Left lung (tissue), 10 donors: Measurements from ENCODE around the gene PER1. TPM values are rescaled to one million over a fixed set of nuclear protein-coding genes. Genes with fewer than 3 reads are reported as not detected.

Experiments used
- ATAC-seq: fragments of 200-7000 bp; cut with Tn5 transposase; one replicate; pipeline ENCODE4 v1.9.1; 2020; ENCODE audit warnings: moderate library complexity
- DNase-seq, 4 donors: peaks; one replicate each; pipeline ENCODE4 v3.0.0-alpha.2; 2013 to 2020
- H3K27ac ChIP-seq, 2 donors: fragments of 200-600 bp; sonication (generic) in 1 of 2; one replicate each; pipeline versions ENCODE4 v1.5.0 to v1.8.0; 2020 to 2021
- H3K27me3 ChIP-seq, 2 donors: fragments of 200-600 bp; sonication (generic) in 1 of 2; one replicate each; pipeline versions ENCODE4 v1.5.0 to v1.8.0; 2020 to 2021
- H3K36me3 ChIP-seq, 2 donors: fragments of 200-600 bp; sonication (generic) in 1 of 2; one replicate each; pipeline versions ENCODE4 v1.5.0 to v1.8.0; 2020 to 2021
- H3K4me1 ChIP-seq, 2 donors: fragments of 200-600 bp; one replicate each; pipeline ENCODE4 v1.8.0; 2021
- H3K4me3 ChIP-seq, 2 donors: fragments of 200-600 bp; sonication (generic) in 1 of 2; one replicate each; pipeline versions ENCODE4 v1.5.0 to v1.8.0; 2020 to 2021; ENCODE audit warnings: mild to moderate bottlenecking in 1 of 2
- H3K9me3 ChIP-seq, 2 donors: fragments of 200-600 bp; sonication (generic) in 1 of 2; one replicate each; pipeline versions ENCODE4 v1.5.0 to v1.8.0; 2020 to 2021
- intact Hi-C, 2 donors: fragments of 100-400 bp; cut with DNase I; formaldehyde crosslinking; loops; one replicate each; pipeline versions ENCODE4 v1.11.2 to v1.14.2; 2022
- polyA plus RNA-seq, 6 donors: library from polyadenylated mRNA; unstranded; fragments of 120-200 nt; gene quantifications; one replicate each; pipeline ENCODE4 v1.2.1, GENCODE V29; 2013; ENCODE audit not compliant: insufficient read length in 6 of 6
- total RNA-seq, 2 donors: library from RNA; stranded (reverse); fragmentation: NEBNext Ultra II Directional; extraction: Animal tissue kit (Norgen Biotek cat#: 25700); gene quantifications; one replicate each; pipeline ENCODE4 v1.2.1, GENCODE V29; 2021
- TF ChIP-seq, protein P1 (sequence below), 2 donors: fragments of 200-600 bp; sonication (generic) in 1 of 2; IDR thresholded peaks; one replicate each; pipeline versions ENCODE4 v1.5.0 to v1.8.0; 2021; ENCODE audit warnings: antibody characterized with exemption in 2 of 2
- donor health status: DM: no; HTN: yes; CAD: no.
- donor health status: DM: no; HTN: no; CAD: no.

PER1 gene
- total and polyA plus RNA-seq, 8 donors, result 28.0 to 111 (median 61.2) TPM

DNA sequence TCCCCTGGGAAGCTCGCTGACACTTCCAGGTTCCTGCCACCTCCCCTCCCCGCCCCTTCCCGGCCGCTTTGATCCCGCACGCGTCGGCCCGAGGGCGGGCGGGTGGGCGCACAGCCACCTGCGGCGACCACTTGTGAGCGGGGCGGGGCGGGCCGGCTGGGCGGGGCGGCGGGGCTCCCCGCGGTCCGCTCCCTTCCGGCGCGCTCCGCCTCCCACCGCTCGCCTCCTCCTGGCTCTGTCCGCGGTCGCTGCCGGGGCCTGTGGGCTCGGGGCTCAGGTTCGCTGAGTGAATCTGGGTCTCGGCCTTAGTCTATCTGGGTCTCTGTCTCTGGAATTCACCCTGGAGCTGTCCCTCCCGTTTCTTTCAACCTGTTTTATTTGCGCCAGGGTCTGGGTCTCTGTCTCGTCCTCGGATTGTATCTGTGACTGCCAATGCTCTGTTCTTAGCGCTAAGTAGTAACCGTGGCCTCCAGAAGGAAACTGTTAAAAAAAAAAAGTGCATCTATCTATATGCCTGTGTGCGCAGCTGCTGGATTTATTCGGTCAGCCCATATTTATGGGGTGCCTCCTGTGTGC, 25.6 kb downstream of the PER1 start:
- H3K27ac ChIP-seq, result peak overlapping the region; percentile 33 to 44
- no peaks in the 10 kb centered on the region for H3K36me3 ChIP-seq
- TF ChIP-seq, protein P1, sequence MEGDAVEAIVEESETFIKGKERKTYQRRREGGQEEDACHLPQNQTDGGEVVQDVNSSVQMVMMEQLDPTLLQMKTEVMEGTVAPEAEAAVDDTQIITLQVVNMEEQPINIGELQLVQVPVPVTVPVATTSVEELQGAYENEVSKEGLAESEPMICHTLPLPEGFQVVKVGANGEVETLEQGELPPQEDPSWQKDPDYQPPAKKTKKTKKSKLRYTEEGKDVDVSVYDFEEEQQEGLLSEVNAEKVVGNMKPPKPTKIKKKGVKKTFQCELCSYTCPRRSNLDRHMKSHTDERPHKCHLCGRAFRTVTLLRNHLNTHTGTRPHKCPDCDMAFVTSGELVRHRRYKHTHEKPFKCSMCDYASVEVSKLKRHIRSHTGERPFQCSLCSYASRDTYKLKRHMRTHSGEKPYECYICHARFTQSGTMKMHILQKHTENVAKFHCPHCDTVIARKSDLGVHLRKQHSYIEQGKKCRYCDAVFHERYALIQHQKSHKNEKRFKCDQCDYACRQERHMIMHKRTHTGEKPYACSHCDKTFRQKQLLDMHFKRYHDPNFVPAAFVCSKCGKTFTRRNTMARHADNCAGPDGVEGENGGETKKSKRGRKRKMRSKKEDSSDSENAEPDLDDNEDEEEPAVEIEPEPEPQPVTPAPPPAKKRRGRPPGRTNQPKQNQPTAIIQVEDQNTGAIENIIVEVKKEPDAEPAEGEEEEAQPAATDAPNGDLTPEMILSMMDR (IDR thresholded peaks at IDR 0.05), result no peak
- H3K9me3 ChIP-seq, result no peaks in the 10 kb centered on the region
- H3K4me1 ChIP-seq, result peaks cover 31 to 62% of the 10 kb centered on the region in 2 donors
- ATAC-seq, result peak; percentile 67
- H3K4me3 ChIP-seq, result peak overlapping the region; percentile 46 to 65
- H3K27me3 ChIP-seq, result peaks cover 28 to 100% of the 10 kb centered on the region in 2 donors
- peak in 1 of 4 donors; percentile 85 for DNase-seq
- intact Hi-C loops, result loop anchor here in 1 of 2 donors (10.0 kb wide), 1 partner anchor 58 kb away; no protein-coding TSS in a partner anchor

DNA sequence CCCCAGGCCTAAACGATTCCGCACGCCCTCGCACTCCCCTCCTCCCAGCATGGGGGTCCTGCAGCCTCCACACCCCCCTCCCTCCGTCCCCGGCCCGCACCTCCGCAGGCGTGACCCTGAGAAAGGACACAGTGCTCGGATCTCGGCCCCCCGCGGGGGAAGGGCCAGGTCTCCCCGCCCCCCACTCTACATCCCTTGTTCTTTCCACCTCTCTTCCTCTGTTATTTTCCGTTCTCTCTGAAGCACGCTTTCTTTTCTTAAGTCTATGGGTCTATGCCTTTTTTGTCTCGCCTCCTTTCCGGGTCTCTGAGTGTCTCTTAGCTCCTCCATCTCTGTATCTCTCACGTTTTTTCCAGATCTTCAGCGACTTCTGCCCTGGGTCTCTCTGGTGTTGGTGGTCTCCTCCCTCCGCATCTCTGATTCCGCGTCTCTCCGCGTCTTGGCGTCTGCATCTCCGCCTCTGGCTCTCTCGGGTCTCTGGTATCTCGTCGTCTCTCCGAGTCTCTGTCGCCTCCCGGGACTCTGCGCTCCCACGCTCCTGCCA, 26.2 kb downstream of the PER1 start:
- peaks cover 31 to 67% of the 10 kb centered on the region in 2 donors for H3K4me1 ChIP-seq
- intact Hi-C loops, result loop anchor here in 1 of 2 donors (10.0 kb wide), 1 partner anchor 59 kb away; no protein-coding TSS in a partner anchor
- peak in 1 of 4 donors; percentile 79 for DNase-seq

DNA sequence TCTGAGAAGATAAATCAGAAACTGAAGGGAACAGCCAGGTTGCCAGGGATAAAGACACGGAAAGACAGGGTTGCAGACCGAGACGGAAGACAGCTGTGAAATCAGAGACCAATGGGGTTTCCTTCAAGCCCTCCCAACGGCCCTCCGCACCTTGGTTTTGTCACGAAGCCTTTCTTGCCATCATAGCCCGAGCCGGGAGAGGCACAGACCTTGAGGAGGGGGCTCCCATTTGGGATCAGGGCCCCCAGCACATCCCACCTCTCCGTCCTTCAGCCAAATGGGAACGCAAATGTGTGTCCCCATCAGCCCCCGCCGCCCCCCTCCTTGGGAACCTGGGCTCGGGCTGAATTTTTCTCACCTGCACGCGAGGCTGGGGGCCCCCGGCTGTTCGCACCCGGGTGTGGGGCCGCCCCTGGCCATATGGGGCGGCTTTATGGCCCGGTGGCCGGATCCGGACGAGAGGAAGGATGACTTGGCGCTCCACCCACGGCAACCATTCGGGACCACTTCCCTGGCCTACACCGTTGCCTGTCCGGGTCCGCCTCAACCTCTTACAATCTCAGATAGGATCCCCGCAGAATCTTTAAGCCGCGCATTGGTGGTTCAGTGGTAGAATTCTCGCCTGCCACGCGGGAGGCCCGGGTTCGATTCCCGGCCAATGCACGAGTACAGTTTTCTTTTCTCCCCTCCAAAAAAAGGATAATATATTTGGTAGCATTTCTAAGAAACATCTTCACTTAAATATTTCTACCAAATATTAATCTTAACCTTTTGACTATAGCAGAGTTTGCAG, 26.9 kb downstream of the PER1 start:
- intact Hi-C loops, result loop anchor here in 1 of 2 donors (10.0 kb wide), 1 partner anchor 59 kb away; no protein-coding TSS in a partner anchor
- peak overlapping the region; percentile 46 to 65 for H3K4me3 ChIP-seq
- DNase-seq (peak in 2 of 4 donors; percentile 84 to 89), ATAC-seq (peak; percentile 39)
- no peaks in the 10 kb centered on the region for H3K36me3 ChIP-seq
- H3K4me1 ChIP-seq, result peaks cover 31 to 74% of the 10 kb centered on the region in 2 donors
- TF ChIP-seq, protein P1 (IDR thresholded peaks at IDR 0.05), result no peak
- H3K27me3 ChIP-seq, result peaks cover 28 to 100% of the 10 kb centered on the region in 2 donors
- peak overlapping the region in 1 of 2 donors; percentile 44 for H3K27ac ChIP-seq
- no peaks in the 10 kb centered on the region for H3K9me3 ChIP-seq

More for the DNA sequence above, 26.2 kb downstream of the PER1 start:
- ATAC-seq, result peak; percentile 1
- TF ChIP-seq, protein P1 (IDR thresholded peaks at IDR 0.05), result no peak
- Histone ChIP-seq H3K9me3 (no peaks in the 10 kb centered on the region), H3K36me3 (no peaks in the 10 kb centered on the region), H3K4me3 (peak overlapping the region; percentile 46 to 65), H3K27me3 (peaks cover 28 to 100% of the 10 kb centered on the region in 2 donors), H3K27ac (peak overlapping the region; percentile 33 to 44)

DNA sequence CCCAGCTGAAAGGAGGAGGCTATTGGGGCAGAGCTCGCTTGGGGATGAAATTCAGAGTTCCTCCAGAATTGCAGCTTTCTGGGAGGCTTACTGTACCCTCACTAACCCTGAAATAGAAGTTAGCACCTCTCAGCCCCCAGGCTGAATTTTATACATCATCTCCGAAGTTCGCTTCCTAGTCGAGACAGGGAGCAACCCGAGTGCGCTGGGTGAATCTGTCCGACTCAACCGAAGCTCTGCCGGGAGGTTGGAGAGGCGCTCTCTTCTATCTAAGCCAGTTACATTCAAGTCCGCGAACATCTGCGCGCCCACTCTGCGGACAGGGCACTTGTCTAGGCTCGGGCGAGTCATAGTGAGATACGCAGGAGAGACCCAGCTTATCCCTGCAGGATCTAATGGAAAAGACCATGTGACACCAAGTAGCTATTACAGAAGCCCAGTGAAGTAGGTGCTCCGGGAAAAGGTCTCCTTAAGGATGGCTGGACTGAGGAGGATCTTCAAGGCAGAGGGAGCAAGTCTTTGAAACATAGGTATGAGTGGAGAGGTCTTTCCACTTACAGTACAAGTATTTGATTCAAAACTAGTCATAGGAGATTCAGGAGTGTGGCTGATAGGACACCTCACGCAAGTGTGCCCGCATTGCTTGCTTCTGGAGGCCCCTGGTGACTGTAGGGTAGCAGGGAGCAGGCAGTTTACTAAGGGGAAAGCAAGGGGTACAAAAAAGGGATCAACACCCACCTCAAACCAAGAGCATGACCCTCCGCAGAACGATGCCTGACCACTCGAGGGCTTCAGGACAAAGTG, 27.7 kb downstream of the PER1 start:
- H3K4me1 ChIP-seq, result peaks cover 37 to 79% of the 10 kb centered on the region in 2 donors
- TF ChIP-seq, protein P1 (IDR thresholded peaks at IDR 0.05), result no peak
- peak overlapping the region; percentile 2 to 65 for H3K4me3 ChIP-seq
- H3K9me3 ChIP-seq, result no peaks in the 10 kb centered on the region
- H3K36me3 ChIP-seq, result no peaks in the 10 kb centered on the region
- H3K27me3 ChIP-seq, result peaks cover 28 to 93% of the 10 kb centered on the region in 2 donors
- ATAC-seq, result no peak
- peak in 1 of 4 donors; percentile 51 for DNase-seq
- intact Hi-C loops, result loop anchor here in 1 of 2 donors (10.0 kb wide), 1 partner anchor 60 kb away; no protein-coding TSS in a partner anchor
- H3K27ac ChIP-seq, result no peak overlapping the region
